Activated CD4-positive, alpha-beta memory T cell treated with anti-CD3 and anti-CD28 coated beads, Interleukin-2, amount 10 ng/mL, durations not matched to agents 7 days and 5 days (primary cell): ENCODE measurements around the gene MYLK4. TPM values are rescaled to one million over a fixed set of nuclear protein-coding genes. Genes with fewer than 3 reads are reported as not detected.

Experiments
- CTCF ChIA-PET: fragments of 350-600 bp; sonication (Branson Sonifier 250); formaldehyde crosslinking; loops from one replicate; lab custom pipeline; 2021; ENCODE audit warnings: antibody characterized with exemption, inconsistent platforms; lab: Charles Lee
- POLR2A ChIA-PET: fragments of 350-600 bp; sonication (Branson Sonifier 250); formaldehyde crosslinking; loops from one replicate; lab custom pipeline; 2021; ENCODE audit warnings: antibody characterized with exemption; lab: Charles Lee
- DNase-seq: peaks from one replicate; pipeline ENCODE4 v3.0.0-alpha.2; 2020
- H3K27ac Mint-ChIP-seq: one replicate; pipeline ENCODE4 v1.8.0; 2021; ENCODE audit warnings: mild to moderate bottlenecking, mixed read lengths
- H3K27me3 Mint-ChIP-seq: one replicate; pipeline ENCODE4 v1.8.0; 2021; ENCODE audit warnings: mixed read lengths
- H3K36me3 Mint-ChIP-seq: one replicate; pipeline ENCODE4 v1.8.0; 2021; ENCODE audit warnings: low read depth, mixed read lengths
- H3K4me1 Mint-ChIP-seq: one replicate; pipeline ENCODE4 v1.8.0; 2021; ENCODE audit warnings: mixed read lengths
- H3K4me3 Mint-ChIP-seq: one replicate; pipeline ENCODE4 v1.8.0; 2021; ENCODE audit warnings: mild to moderate bottlenecking, mixed read lengths
- H3K9me3 Mint-ChIP-seq: one replicate; pipeline ENCODE4 v1.8.0; 2021; ENCODE audit warnings: mixed read lengths
- total RNA-seq, 2 experiments: library from RNA; stranded (reverse); gene quantifications; one replicate each; pipeline ENCODE4 v1.2.3, GENCODE V29; 2021

Gene MYLK4
- total RNA-seq, 2 experiments from 2014 or later: 0.15 to 0.28 TPM

DNA sequence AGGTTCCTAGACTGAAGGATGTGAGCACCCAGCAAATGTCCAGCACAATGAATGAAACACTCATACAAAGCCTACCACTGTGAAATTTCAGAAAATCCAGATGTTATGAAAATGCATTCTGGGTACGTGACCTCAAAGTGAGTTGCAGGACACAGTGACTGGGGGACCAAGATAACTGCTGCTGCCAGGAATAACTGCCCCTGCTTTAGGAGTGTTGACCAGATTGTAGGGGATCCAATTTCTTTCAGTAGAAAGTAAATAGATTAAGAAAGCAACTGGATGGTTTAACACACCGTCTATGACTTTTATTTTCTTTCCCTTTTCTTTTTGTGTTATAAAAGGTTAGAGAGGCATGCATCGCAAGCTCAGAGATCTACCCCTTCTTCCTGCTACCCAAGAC is 29.5 kb downstream of the MYLK4 start:
- DNase-seq: no peak
- Mint-ChIP-seq H3K27ac (no peak overlapping the region), H3K9me3 (peaks cover 6% of the 10 kb centered on the region), H3K4me1 (no peaks in the 10 kb centered on the region), H3K36me3 (no peaks in the 10 kb centered on the region), H3K27me3 (no peaks in the 10 kb centered on the region), H3K4me3 (no peak overlapping the region)
- ChIA-PET POLR2A (no interaction called here), CTCF (no interaction called here)

DNA sequence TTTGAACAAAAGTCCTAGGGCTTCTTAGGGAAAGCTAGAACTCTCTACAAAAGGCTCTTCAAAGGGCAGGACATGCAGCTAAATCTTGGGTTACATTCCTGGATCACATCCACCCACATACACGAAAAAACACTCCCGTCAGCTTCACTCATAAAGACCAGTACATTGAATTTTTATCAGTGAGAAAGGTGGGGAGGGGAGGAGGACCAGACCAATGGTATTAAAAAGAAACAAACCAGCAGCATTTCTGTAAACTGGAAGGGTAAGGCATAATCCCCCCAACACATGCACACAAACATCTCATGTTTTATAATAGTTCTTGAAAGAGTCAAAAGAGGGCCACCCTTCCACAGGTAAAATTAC is 31.6 kb downstream of the MYLK4 start:
- ChIA-PET CTCF (no interaction called here), POLR2A (no interaction called here)
- H3K27ac Mint-ChIP-seq: no peak overlapping the region
- H3K9me3 Mint-ChIP-seq: peaks cover 6% of the 10 kb centered on the region
- H3K27me3 Mint-ChIP-seq: peaks cover 1% of the 10 kb centered on the region
- DNase-seq: no peak
- H3K4me1 Mint-ChIP-seq: no peaks in the 10 kb centered on the region
- H3K36me3 Mint-ChIP-seq: no peaks in the 10 kb centered on the region
- no peak overlapping the region for H3K4me3 Mint-ChIP-seq

DNA sequence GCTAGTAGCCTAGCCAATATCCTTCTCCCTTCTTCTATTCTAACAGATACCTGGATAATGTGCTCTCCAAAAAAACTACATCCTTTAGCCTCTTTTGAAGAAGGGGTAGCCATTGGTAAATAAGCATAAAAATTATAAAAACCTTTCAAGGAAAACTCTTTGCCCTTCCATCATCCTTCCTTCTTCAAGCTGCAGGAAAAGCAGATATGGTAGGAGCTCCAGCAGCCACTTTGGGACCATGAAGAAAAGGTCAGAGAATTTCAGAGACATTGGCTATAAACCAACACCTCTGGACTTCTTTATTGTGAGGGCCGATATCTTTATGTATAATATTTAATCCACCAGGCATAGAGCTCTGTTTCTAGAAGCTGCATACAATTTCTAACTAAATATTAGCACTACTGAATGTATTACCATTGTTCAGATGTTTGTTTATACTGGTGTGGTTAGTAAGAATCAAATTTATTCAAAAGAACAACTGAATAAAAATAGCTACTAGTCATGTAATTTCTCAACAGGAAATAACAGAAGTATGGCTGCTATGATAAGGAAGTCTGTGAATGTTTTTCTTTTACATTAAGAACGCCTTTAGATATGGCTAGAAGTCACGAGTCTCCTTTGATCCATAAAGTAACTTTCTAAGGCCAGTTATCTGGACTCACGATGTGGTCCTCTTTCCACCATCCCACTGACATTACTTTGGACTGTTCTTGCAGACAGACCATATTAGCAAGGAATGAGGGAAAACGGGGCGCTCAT is 32.2 kb downstream of the MYLK4 start:
- H3K9me3 Mint-ChIP-seq: peaks cover 6% of the 10 kb centered on the region
- H3K36me3 Mint-ChIP-seq: no peaks in the 10 kb centered on the region
- ChIA-PET POLR2A (no interaction called here), CTCF (no interaction called here)
- no peak overlapping the region for H3K4me3 Mint-ChIP-seq
- H3K27ac Mint-ChIP-seq: no peak overlapping the region
- peaks cover 1% of the 10 kb centered on the region for H3K27me3 Mint-ChIP-seq
- no peaks in the 10 kb centered on the region for H3K4me1 Mint-ChIP-seq
- DNase-seq: no peak

DNA sequence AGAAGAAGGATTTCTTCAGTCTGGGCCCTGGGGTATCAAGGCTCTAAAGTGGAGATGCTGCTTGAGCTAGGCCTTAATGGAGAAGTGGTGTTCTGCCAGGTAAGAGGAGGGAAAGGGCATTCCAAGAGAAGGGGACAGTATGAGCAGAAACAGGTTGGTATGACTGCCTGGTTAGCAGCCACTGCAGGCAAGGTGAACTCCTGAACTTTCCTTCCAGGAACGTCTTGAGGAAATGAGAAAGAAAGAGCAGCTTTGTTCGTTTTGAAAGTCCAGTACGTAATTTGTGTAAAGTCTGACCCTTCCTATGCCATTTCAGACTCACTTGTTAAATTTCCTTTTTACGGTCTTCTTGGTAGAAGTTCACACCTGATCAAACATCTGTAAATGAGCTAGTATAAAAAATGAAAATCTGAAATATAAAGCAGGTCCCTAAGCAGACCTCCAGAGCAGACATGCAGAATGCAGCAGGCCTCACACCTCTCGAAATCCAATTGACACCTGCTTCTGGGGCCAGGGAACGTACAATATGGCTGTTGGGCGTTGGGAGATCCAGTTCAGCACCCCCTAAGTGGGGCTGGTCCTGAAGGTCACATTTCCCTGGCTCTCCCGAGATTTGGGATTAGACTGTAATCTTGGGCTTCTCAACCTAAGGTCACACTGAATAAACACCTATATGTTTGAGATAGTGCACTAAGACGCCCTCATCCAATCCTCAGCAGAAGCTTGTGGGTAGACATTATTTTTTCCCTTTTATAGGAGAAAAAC is 33.6 kb downstream of the MYLK4 start:
- no peak for DNase-seq
- no peaks in the 10 kb centered on the region for H3K36me3 Mint-ChIP-seq
- ChIA-PET POLR2A (no interaction called here), CTCF (no interaction called here)
- no peak overlapping the region for H3K4me3 Mint-ChIP-seq
- H3K4me1 Mint-ChIP-seq: no peaks in the 10 kb centered on the region
- no peak overlapping the region for H3K27ac Mint-ChIP-seq
- peaks cover 4% of the 10 kb centered on the region for H3K9me3 Mint-ChIP-seq
- peaks cover 1% of the 10 kb centered on the region for H3K27me3 Mint-ChIP-seq

DNA sequence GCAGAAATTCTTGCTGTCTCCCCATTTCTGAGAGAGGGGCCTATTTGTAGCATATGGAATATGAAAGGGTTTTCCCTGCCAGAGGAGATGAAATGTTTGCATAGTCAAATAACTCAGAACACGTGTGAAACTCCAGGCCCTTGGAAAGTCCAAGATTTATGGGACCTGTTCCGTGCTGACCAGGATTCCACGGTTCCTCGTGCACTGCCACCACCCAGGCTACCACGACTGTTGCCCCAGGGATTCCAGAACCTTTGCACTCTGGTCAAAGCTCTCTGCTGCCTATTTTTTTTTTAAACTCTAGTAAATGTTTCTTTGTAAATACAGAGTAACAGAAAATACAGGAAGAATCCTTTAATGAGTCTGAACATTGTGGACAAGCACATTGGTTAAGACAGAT is 35.0 kb downstream of the MYLK4 start:
- DNase-seq: no peak
- Mint-ChIP-seq H3K4me3 (no peak overlapping the region), H3K36me3 (no peaks in the 10 kb centered on the region), H3K4me1 (no peaks in the 10 kb centered on the region), H3K27ac (no peak overlapping the region), H3K27me3 (peaks cover 3% of the 10 kb centered on the region), H3K9me3 (no peaks in the 10 kb centered on the region)
- CTCF ChIA-PET: no interaction called here
- POLR2A ChIA-PET: no interaction called here

DNA sequence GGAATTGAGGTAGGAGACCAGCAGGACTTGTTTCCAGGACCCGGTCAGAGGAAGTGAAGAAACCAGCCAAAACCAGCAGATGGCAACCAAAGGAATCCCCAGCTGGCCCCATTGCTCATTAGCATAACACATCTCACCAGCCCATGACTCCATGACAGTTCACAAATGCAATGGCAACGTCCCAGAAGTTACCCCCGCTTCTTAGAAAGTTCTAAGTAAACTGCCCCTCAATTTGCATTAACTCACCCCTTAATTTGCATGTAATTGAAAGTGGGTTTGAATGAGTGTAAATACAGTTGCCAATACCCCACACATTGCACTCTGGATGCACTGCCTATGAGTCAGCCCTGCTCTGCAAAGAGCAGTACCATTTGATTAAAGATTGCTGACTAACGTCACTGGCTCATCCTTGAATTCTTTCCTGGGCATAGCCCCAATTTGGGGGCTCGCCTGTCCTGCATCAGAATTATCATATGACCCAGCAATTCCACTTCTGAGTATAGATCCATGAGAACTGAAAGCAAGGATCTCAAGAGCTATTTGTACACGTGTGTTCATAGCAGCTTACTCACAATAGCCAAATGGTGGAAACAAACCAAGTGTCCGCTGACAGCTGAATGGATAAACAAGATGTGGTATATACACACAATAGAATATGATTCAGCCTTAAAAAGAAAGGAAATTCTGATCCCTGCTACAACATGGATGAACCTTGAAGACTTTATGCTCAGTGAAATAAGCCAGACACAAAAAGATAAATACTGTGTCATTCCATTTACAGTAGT is 36.4 kb downstream of the MYLK4 start:
- CTCF ChIA-PET: no interaction called here
- H3K36me3 Mint-ChIP-seq: no peaks in the 10 kb centered on the region
- POLR2A ChIA-PET: no interaction called here
- H3K4me3 Mint-ChIP-seq: no peak overlapping the region
- no peaks in the 10 kb centered on the region for H3K4me1 Mint-ChIP-seq
- no peak overlapping the region for H3K27ac Mint-ChIP-seq
- peaks cover 12% of the 10 kb centered on the region for H3K27me3 Mint-ChIP-seq
- peaks cover 3% of the 10 kb centered on the region for H3K9me3 Mint-ChIP-seq
- DNase-seq: no peak

DNA sequence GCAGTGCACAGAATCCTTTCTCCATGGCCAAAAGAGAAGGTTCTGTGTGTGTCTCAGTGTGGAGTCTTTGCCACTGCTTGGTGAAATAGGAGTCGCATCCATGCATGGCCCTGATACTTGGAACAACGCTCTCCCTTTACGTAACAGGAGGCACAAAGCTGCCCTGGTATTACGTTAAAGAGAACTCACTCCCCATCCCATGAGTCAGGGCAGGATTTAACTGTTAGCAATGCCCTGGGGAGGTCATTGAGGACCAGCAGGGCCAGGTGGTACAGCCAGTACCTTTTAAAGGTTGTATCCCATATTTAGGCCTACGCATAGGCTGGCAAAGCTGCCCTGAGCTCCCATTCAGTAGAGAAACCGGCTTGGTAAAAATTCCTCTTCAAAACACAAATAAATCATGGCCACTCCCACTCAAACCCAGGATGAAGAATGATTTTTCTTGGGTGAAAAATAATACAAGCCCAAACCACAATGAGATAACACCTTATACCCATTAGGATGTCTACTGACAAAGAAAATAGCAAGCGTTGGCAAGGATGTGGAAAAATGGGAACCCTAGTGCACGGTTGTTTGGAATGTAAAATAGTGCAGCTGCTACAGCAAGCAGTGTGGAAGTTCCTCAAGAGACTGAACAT is 37.1 kb downstream of the MYLK4 start:
- Mint-ChIP-seq H3K27ac (no peak overlapping the region), H3K36me3 (no peaks in the 10 kb centered on the region), H3K9me3 (peaks cover 3% of the 10 kb centered on the region), H3K4me3 (no peak overlapping the region), H3K4me1 (no peaks in the 10 kb centered on the region), H3K27me3 (peaks cover 18% of the 10 kb centered on the region)
- CTCF ChIA-PET: no interaction called here
- DNase-seq: no peak
- POLR2A ChIA-PET: no interaction called here

DNA sequence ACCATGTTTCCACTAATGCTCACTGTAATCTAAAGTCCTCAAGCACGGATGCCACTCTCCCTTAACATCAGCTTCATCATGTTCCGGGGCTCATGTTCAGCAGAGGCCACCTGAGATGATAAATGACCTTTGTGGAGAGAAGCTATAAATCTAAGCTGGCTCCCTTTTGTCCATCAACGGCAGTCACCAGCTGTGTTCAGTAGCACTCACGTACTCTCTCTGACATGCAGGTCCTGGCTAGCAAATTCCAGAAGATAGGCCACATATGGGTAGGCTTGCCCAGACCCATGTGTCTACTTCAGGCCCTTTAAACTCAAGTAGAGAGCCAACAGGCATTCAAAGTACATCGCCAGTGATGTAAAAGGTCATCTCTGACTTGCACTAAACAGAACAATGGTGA is 38.6 kb downstream of the MYLK4 start:
- H3K9me3 Mint-ChIP-seq: peaks cover 3% of the 10 kb centered on the region
- H3K27me3 Mint-ChIP-seq: peaks cover 20% of the 10 kb centered on the region
- no peaks in the 10 kb centered on the region for H3K4me1 Mint-ChIP-seq
- H3K4me3 Mint-ChIP-seq: no peak overlapping the region
- DNase-seq: no peak
- ChIA-PET POLR2A (no interaction called here), CTCF (no interaction called here)
- H3K27ac Mint-ChIP-seq: no peak overlapping the region
- no peaks in the 10 kb centered on the region for H3K36me3 Mint-ChIP-seq

DNA sequence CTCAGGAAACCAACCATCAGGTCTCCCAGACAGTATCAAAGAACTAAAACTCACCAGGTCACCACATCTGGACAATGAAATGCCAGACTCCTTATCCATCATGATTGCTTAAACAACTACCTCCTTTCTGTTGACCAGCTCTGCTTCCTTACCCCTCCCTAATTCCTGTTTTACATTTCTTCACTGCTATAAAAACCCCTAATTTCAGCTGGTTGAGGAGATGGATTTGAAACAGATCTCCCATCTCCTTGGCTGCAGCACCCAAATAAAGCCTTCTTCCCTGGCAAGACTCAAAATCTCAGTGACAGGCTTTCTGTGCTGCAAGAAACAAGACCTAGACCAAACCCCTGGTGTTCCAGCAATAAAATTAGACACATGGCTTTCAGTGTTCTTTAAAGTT is 40.3 kb downstream of the MYLK4 start:
- no peak for DNase-seq
- H3K27me3 Mint-ChIP-seq: peaks cover 20% of the 10 kb centered on the region
- peaks cover 3% of the 10 kb centered on the region for H3K9me3 Mint-ChIP-seq
- ChIA-PET CTCF (no interaction called here), POLR2A (no interaction called here)
- H3K4me3 Mint-ChIP-seq: no peak overlapping the region
- no peaks in the 10 kb centered on the region for H3K36me3 Mint-ChIP-seq
- H3K27ac Mint-ChIP-seq: no peak overlapping the region
- no peaks in the 10 kb centered on the region for H3K4me1 Mint-ChIP-seq

DNA sequence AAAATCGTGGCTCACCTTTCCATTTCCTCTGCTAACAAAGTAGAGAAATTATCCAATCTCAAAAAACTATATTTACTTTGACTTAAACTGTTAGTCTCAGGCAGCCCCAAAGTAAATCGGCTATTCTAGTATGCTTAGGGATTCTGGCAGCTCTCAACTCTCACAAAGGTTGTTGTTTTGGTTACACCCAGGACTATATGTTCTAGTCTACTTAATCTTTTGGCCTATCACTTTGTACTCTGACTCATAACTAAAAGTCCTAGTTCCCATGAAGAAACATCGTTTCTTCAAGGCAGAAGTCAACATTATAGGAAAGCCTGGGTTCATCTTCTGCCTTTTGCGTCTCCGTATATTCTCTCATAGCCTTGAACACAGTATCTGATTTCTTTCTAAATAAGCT is 42.3 kb downstream of the MYLK4 start:
- ChIA-PET CTCF (no interaction called here), POLR2A (no interaction called here)
- Mint-ChIP-seq H3K27ac (no peak overlapping the region), H3K9me3 (peaks cover 3% of the 10 kb centered on the region), H3K36me3 (no peaks in the 10 kb centered on the region), H3K27me3 (peaks cover 24% of the 10 kb centered on the region), H3K4me1 (no peaks in the 10 kb centered on the region), H3K4me3 (no peak overlapping the region)
- DNase-seq: no peak

DNA sequence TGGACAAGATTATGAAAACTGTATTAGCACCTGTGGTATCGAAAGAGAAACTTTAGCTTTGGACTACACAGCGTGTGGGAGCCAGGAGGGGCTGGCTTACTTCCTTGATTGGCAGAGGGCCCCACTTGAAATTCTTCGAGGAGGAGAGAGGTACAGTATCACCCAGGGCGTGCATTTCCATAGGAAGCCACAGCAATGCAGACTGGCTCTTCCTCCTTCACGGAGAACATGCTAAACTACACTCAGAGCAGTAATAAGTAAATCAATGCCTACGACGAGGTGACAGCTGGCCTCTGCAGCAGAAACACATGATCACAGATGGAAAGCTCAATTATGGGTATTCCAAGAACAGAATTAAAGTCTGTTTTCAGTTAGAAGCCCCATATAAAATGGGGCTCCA is 44.2 kb downstream of the MYLK4 start:
- H3K4me3 Mint-ChIP-seq: no peak overlapping the region
- H3K27me3 Mint-ChIP-seq: peaks cover 24% of the 10 kb centered on the region
- no peak overlapping the region for H3K27ac Mint-ChIP-seq
- ChIA-PET CTCF (no interaction called here), POLR2A (interaction anchor here (0.5 kb wide), 1 partner anchor 28 kb away, joined by 3 read pairs; no protein-coding TSS in a partner anchor)
- H3K36me3 Mint-ChIP-seq: no peaks in the 10 kb centered on the region
- peaks cover 3% of the 10 kb centered on the region for H3K9me3 Mint-ChIP-seq
- H3K4me1 Mint-ChIP-seq: no peaks in the 10 kb centered on the region
- DNase-seq: no peak

DNA sequence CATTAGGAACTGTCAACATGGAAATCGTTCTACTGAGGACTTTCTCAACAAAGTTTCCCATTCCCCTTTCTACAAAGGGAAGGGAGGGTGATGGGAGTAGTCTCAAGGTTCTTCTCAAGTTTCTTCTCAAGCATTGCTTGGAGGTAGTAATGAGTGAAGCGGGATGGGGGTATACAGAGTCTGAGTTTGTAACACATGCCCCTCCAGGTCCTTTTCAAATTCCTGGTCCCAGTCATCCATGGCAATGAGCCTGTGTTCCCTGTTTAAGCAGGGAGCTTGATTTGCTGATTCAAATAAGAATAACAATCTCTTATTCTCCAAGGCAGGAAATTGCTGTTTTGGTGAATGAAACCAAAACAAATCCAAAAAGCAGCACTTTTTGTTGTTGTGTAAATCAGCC is 45.5 kb downstream of the MYLK4 start:
- no peaks in the 10 kb centered on the region for H3K4me1 Mint-ChIP-seq
- H3K27me3 Mint-ChIP-seq: peaks cover 18% of the 10 kb centered on the region
- peaks cover 3% of the 10 kb centered on the region for H3K9me3 Mint-ChIP-seq
- no peak overlapping the region for H3K27ac Mint-ChIP-seq
- ChIA-PET CTCF (no interaction called here), POLR2A (no interaction called here)
- H3K4me3 Mint-ChIP-seq: no peak overlapping the region
- DNase-seq: no peak
- H3K36me3 Mint-ChIP-seq: no peaks in the 10 kb centered on the region

DNA sequence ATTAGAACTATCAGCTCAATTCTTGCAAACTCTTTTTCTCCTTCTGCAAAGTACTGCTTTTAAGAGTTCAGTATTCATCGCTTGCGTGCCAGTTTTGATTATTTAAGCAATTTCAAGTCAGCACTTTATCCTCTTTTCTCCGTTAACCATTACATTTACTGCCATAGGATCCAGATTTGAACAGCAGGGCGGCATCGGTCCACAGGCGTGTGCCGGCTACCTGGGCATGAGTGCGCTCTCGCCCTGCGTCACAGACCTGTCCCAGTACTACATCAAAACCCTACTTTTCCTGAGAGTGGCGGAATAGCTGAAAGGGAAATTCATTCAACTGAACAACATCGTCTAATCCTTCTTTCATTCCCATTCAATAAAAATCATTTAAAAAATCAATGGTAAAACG is 53.4 kb downstream of the MYLK4 start:
- DNase-seq: no peak
- H3K36me3 Mint-ChIP-seq: no peaks in the 10 kb centered on the region
- no peak overlapping the region for H3K4me3 Mint-ChIP-seq
- no peaks in the 10 kb centered on the region for H3K9me3 Mint-ChIP-seq
- CTCF ChIA-PET: no interaction called here
- no peak overlapping the region for H3K27ac Mint-ChIP-seq
- POLR2A ChIA-PET: no interaction called here
- peaks cover 20% of the 10 kb centered on the region for H3K27me3 Mint-ChIP-seq
- H3K4me1 Mint-ChIP-seq: no peaks in the 10 kb centered on the region
